GM12875 (cell line): ENCODE data around the gene CENPB.

Source experiments
- H3K4me3 ChIP-seq: one replicate; pipeline ENCODE4 v1.5.1; 2011; ENCODE audit warnings: low read depth, low read length, control low read depth
- CTCF ChIP-seq: IDR thresholded peaks from 2 replicates; pipeline ENCODE4 v1.5.1; 2011; ENCODE audit warnings: low read depth, mild to moderate bottlenecking, control low read depth, inconsistent platforms, low read length, moderate library complexity, borderline replicate concordance; ENCODE audit not compliant: insufficient read depth

CENPB gene

GRCh38 chr20:3765171-3765882 lies 21.2 kb downstream of the CENPB start:
- no peak overlapping the region for H3K4me3 ChIP-seq

GRCh38 chr20:3764659-3765058 lies 21.9 kb downstream of the CENPB start:
- H3K4me3 ChIP-seq: no peak overlapping the region
- TF ChIP-seq CTCF: no peak

More at GRCh38 chr20:3765171-3765882, 21.2 kb downstream of the CENPB start:
- TF ChIP-seq CTCF: no peak

DNA sequence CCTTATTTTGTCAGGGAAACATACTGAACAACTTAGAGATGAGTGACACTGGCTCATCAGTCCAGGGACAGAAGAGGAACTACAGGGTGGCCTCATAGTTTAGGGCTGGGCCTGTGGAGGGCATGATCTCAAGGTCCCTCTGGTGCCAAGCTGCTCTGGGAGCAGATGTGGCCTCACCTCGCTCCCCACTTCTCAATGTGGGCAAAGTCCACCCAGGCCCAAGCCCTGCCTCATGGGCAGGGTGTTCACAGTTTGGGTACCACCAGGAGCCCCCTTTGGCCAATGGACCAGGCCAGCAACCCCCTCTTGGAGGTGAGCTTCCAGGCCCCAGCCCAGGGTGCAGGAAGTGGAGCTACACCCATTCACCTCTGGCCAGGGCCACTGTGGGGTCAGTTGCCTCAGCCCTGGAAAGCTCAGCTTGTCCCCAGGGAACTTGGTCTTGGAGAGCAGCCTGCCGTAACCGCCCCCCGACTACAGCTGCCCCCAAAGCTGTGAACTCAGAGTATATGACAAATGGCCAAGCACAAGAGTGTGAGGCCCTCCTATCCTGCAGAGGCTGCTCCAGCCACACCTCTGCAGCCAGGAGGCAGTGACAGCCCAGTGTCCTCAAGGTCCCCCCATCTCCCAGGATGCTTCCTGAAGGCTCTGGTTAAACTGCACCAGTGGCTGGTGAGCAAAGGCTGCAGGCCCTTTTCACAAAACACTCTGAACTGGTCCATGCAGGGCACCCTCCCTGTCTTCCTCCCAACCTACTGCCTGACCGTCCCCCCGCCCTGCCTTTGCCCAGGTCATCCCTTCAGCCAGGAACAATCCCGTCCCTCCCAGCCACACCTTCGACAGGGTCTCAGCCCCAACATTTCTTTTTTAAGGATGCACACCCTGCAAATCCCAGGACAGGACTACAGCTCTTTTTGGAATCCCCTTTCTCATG lies 22.6 kb downstream of the CENPB start:
- no peak overlapping the region for H3K4me3 ChIP-seq
- no peak for TF ChIP-seq CTCF

GRCh38 chr20:3760655-3761348 lies 25.7 kb downstream of the CENPB start:
- no peak for TF ChIP-seq CTCF
- no peak overlapping the region for H3K4me3 ChIP-seq

GRCh38 chr20:3759884-3760283 lies 26.7 kb downstream of the CENPB start:
- TF ChIP-seq CTCF: no peak
- no peak overlapping the region for H3K4me3 ChIP-seq

GRCh38 chr20:3759316-3759823 lies 27.2 kb downstream of the CENPB start:
- no peak overlapping the region for H3K4me3 ChIP-seq
- TF ChIP-seq CTCF: no peak
